ENCODE results near the gene CMKLR1. TPM values are rescaled to one million over a fixed set of nuclear protein-coding genes. Genes with fewer than 3 reads are reported as not detected.

The CMKLR1 gene
- total and polyA plus RNA-seq, 9 of the 15 experiments (the other 6 are each of a cell fraction or from before 2014, with no cell fraction given): 0.11 to 1.4 (median 0.20) TPM

GRCh38 chr12:108310489-108310888, 28.6 kb downstream of the CMKLR1 start:
- H3K9me1 ChIP-seq (ENCODE audit: control insufficient read depth, insufficient read depth, low read length): no peaks in the 10 kb centered on the region
- in situ Hi-C loops (cut with MboI) (no loop called here), intact Hi-C loops (cut with micrococcal nuclease) (no loop called here)
- DNase-seq (ENCODE audit: extremely low read depth in 1 of 4, low spot score in 3 of 4) (peak in 3 of 4 experiments; percentile 20 to 23 (median 23)), ATAC-seq (no peak), FAIRE-seq (no peak)
- no peak overlapping the region for H3K9ac ChIP-seq (ENCODE audit: insufficient read depth in 1 of 2, low read depth in 2 of 2, low read length in 2 of 2)
- no peak overlapping the region for H3K27ac ChIP-seq (ENCODE audit: extremely low read depth, low read depth, low read length)
- peaks cover 12 to 25% of the 10 kb centered on the region in 2 experiments for H3K4me1 ChIP-seq (replicated peaks in 1 of 2; ENCODE audit: control insufficient read depth in 2 of 2, insufficient read depth in 2 of 2, low read length in 2 of 2)
- H3K36me3 ChIP-seq (ENCODE audit: control insufficient read depth, insufficient read depth, low read length): no peaks in the 10 kb centered on the region
- 0 out of 2 replicates have a peak, but pooled peaks cover 6% of the 10 kb centered on the region for H4K20me1 ChIP-seq (replicated peaks; ENCODE audit: control insufficient read depth, insufficient read depth, low read length)
- H3K4me2 ChIP-seq (ENCODE audit: insufficient read depth, low read length): no peak overlapping the region
- WGBS (ENCODE audit: insufficient coverage, low coverage, missing lambda C conversion rate): 16% methylated on average over 6 of the region's 6 CpGs
- ChIA-PET POLR2A (no interaction called here), CTCF (ENCODE audit: low intra/inter-chr PET ratio) (no interaction called here)
- no peak overlapping the region for H3K4me3 ChIP-seq
- no peaks in the 10 kb centered on the region for H3K79me2 ChIP-seq (ENCODE audit: control insufficient read depth, insufficient read depth, low read length)
- H3K9me3 ChIP-seq (replicated peaks; ENCODE audit: control insufficient read depth, insufficient read depth, low read depth, low read length): no peaks in the 10 kb centered on the region
- H2AFZ ChIP-seq (ENCODE audit: low read depth, low read length): no peak overlapping the region
- H3K27me3 ChIP-seq (ENCODE audit: control insufficient read depth in 2 of 2, insufficient read depth in 2 of 2, low read length in 2 of 2): peaks cover 18 to 31% of the 10 kb centered on the region in 2 experiments; a peak in 4 of 5 replicates
- no TSS peak for BruUV-seq (replicated peaks)
- TF ChIP-seq NFE2 (IDR thresholded peaks at IDR 0.05; ENCODE audit: low read depth) (no peak), MCM7 (IDR thresholded peaks at IDR 0.05) (no peak), MED1 (CRISPR knock-in tag; IDR thresholded peaks at IDR 0.05; ENCODE audit: borderline replicate concordance) (no peak), ARID3B (CRISPR knock-in tag; IDR thresholded peaks at IDR 0.05; ENCODE audit: borderline replicate concordance) (no peak), ETV1 (tag; conservative IDR thresholded peaks at IDR 0.05; ENCODE audit: low read depth) (no peak), RFX1 (IDR thresholded peaks at IDR 0.05) (peak; percentile 93), ZBTB26 (CRISPR knock-in tag; IDR thresholded peaks at IDR 0.05) (no peak), ZNF282 (CRISPR knock-in tag; IDR thresholded peaks at IDR 0.05) (no peak), ID3 (CRISPR knock-in tag; IDR thresholded peaks at IDR 0.05) (no peak), ID3 (tag; IDR thresholded peaks at IDR 0.05) (no peak), ZNF707 (CRISPR knock-in tag; conservative IDR thresholded peaks at IDR 0.05) (no peak), CBX5 (IDR thresholded peaks at IDR 0.05; ENCODE audit: borderline replicate concordance, low read depth) (no peak), VEZF1 (CRISPR knock-in tag; IDR thresholded peaks at IDR 0.05) (no peak), ZNF740 (CRISPR knock-in tag; IDR thresholded peaks at IDR 0.05) (peak; percentile 40; the same call in 1 of the 2 replicates), ZNF740 (tag; IDR thresholded peaks at IDR 0.05) (no peak)
- TF ChIP-seq, protein P1, sequence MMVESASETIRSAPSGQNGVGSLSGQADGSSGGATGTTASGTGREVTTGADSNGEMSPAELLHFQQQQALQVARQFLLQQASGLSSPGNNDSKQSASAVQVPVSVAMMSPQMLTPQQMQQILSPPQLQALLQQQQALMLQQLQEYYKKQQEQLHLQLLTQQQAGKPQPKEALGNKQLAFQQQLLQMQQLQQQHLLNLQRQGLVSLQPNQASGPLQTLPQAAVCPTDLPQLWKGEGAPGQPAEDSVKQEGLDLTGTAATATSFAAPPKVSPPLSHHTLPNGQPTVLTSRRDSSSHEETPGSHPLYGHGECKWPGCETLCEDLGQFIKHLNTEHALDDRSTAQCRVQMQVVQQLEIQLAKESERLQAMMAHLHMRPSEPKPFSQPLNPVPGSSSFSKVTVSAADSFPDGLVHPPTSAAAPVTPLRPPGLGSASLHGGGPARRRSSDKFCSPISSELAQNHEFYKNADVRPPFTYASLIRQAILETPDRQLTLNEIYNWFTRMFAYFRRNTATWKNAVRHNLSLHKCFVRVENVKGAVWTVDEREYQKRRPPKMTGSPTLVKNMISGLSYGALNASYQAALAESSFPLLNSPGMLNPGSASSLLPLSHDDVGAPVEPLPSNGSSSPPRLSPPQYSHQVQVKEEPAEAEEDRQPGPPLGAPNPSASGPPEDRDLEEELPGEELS (CRISPR knock-in tag; IDR thresholded peaks at IDR 0.05; ENCODE audit: borderline replicate concordance): no peak

Data from K562 (cell line).